H1 (cell line): ENCODE data around the gene ROR1. TPM values are rescaled to one million over a fixed set of nuclear protein-coding genes. Genes with fewer than 3 reads are reported as not detected.

Experiments used
- CHD1 ChIP-seq: IDR thresholded peaks from 2 replicates; pipeline ENCODE4 v1.6.1; 2012; ENCODE audit warnings: low read depth, low read length, improper control_type of control experiment
- PHF8 ChIP-seq: fragments of 200-600 bp; sonication (generic); conservative IDR thresholded peaks from 2 replicates; pipeline ENCODE4 v1.7.1; 2012; ENCODE audit warnings: low read depth, mild to moderate bottlenecking, inconsistent platforms, low read length, moderate library complexity
- polyA plus RNA-seq, 7 experiments: library from polyadenylated mRNA; depleted of rRNA in 3 of 7; stranded (reverse) in 5 of 7; unstranded in 2 of 7; fragments of >200 nt in 5 of 7; fragments of 200-250 nt in 2 of 7; gene quantifications; 1 replicate in 5 of 7; 2 replicates in 1 of 7; 4 replicates in 1 of 7; pipeline versions ENCODE4 v1.2.1 to v1.2.3, GENCODE V29; 2011 to 2013; ENCODE audit warnings: missing spikeins in 2 of 7, mixed read lengths in 2 of 7
- total RNA-seq: library from RNA; stranded (reverse); fragmentation: NEBNext Ultra II Directional; extraction: Animal tissue kit (Norgen Biotek cat#: 25700); gene quantifications from 2 replicates; pipeline ENCODE4 v1.2.1, GENCODE V29; 2021

ROR1 gene
- total and polyA plus RNA-seq, 2 of the 8 experiments (the other 6 are each of a cell fraction or from before 2014, with no cell fraction given) = 33.6 to 73.6 TPM

DNA sequence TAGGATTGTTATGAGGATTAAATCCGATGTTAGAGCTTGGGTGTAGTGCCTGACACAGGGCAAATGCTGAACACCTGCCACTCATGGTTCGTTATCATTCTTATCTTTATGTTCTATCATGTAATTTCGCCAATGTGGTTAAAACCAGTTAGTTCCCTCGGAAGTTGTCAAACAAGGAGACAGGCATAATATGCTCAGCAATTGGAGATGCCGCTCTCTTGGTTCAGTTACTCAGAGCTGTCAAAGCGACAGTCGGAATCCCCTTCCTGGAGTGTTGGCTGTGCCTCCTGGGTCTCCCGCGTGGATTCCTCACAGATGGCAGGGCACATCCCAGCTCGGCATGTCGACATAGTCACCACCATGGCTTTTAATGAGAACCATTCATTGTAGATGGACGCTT is 192.2 kb downstream of the ROR1 start (continued):
- TF ChIP-seq PHF8 (no peak), CHD1 (no peak)
- TF ChIP-seq, all 59 proteins: peak for 0
